GM19238 (cell line): ENCODE results near the gene DIP2C.
"Not testable (repeated sequence)": the region's sequence is repeated elsewhere in the genome, so short reads cannot be mapped to it uniquely, and the experiment has no call there.

Experiments used
- DNase-seq: peaks from one replicate; pipeline ENCODE4 v3.0.0; 2011; ENCODE audit warnings: low spot score; ENCODE audit not compliant: insufficient read length

Gene DIP2C

GRCh38 chr10:394439-395101, 294.9 kb downstream of the DIP2C start:
- not testable (repeated sequence) for DNase-seq

GRCh38 chr10:393787-394438, 295.6 kb downstream of the DIP2C start:
- no peak for DNase-seq

GRCh38 chr10:393106-393745, 296.2 kb downstream of the DIP2C start:
- no peak for DNase-seq

GRCh38 chr10:392705-393037, 296.8 kb downstream of the DIP2C start:
- no peak for DNase-seq

- DNase-seq, result no peak
Observed at GRCh38 chr10:391847-392704, 297.4 kb downstream of the DIP2C start.

GRCh38 chr10:391305-391704, 298.2 kb downstream of the DIP2C start:
- DNase-seq, result no peak

GRCh38 chr10:390449-391100, 298.9 kb downstream of the DIP2C start:
- no peak for DNase-seq

- no peak for DNase-seq
Observed at GRCh38 chr10:389836-390448, 299.5 kb downstream of the DIP2C start.

- DNase-seq, result no peak
Observed at GRCh38 chr10:389261-389790, 300.1 kb downstream of the DIP2C start.

GRCh38 chr10:388661-389045, 300.8 kb downstream of the DIP2C start:
- no peak for DNase-seq

GRCh38 chr10:387909-388660, 301.4 kb downstream of the DIP2C start:
- DNase-seq, result no peak

- DNase-seq, result no peak
Observed at GRCh38 chr10:387593-387891, 301.9 kb downstream of the DIP2C start.

GRCh38 chr10:386771-387592, 302.5 kb downstream of the DIP2C start:
- no peak for DNase-seq

- DNase-seq, result no peak
Observed at GRCh38 chr10:385571-386300, 303.7 kb downstream of the DIP2C start.

GRCh38 chr10:384538-385305, 304.7 kb downstream of the DIP2C start:
- DNase-seq, result no peak

GRCh38 chr10:383519-383918, 305.9 kb downstream of the DIP2C start:
- no peak for DNase-seq

- no peak for DNase-seq
Observed at GRCh38 chr10:381805-382204, 307.7 kb downstream of the DIP2C start.

- no peak for DNase-seq
Observed at GRCh38 chr10:381346-381745, 308.1 kb downstream of the DIP2C start.
